ENCODE data around the gene SLC33A1.
"Not testable (repeated sequence)": the region's sequence is repeated elsewhere in the genome, so short reads cannot be mapped to it uniquely, and the experiment has no call there.

SLC33A1 gene

DNA sequence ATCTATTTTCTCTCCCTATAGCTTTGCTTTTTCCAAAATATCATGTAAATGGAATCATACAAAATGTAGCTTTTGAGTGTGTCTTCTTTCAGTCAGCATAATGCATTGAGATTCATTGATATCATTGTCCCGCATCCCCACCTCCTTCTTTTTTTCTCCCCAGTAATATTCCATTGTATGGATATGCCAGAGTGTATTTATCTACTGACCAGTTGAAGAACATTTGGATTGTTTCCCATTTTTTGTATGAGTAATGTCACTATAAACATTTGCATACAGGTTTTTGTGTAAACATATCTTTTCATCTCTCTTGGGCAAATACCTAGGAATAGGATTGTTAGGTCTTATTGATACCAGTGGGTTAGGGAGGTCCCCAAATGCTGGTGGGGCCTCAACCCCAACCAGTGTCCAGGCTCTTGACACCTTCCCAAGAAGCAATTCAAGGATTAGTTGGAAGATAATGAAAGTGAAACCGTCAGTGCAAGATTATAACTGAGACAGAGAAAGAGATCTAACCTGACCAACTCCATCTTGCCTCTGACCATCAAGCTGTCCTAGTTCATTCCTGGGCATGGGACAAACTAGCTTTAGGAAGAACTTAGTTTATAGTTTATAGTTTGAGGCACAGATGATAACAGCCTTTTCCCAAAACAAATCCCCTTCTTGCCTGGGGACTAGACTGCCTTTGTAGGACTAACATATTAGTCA, 7.4 kb upstream of the SLC33A1 start:
- no peak for DNase-seq

DNA sequence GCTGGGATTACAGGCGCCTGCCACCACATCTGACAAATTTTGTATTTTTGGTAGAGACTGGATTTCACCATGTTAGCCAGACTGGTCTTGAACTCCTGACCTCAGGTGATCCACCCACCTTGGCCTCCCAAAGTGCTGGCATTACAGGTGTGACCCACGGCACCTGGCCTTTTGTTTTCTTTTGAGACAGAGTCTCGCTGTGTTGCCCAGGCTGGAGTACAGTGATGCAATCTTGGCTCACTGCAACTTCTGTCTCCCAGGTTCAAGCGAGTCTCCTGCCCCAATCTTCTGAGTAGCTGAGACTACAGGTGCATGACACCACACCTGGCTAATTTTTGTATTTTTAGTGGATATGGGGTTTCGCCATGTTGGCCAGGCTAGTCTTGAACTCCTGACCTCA, 6.2 kb upstream of the SLC33A1 start:
- DNase-seq, result not testable (repeated sequence)

DNA sequence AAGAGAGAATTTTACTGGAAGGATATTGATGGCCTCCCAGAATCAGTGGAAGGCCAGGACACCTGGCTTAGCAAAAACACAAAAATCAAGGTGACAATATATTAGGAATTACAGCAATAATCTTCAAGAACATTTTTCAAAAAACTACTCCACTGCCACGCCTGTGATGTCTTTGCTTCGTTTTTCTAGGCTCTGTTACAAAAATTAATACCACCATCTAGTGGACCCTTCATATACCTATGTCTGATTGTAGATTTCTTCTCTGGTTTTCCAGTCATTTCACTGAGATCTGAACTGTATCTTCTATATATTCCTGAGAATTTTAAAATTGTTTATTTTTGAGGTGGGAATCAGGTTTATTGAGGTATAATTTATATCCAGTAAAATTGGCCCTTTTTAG, 5.6 kb upstream of the SLC33A1 start:
- no peak for DNase-seq

DNA sequence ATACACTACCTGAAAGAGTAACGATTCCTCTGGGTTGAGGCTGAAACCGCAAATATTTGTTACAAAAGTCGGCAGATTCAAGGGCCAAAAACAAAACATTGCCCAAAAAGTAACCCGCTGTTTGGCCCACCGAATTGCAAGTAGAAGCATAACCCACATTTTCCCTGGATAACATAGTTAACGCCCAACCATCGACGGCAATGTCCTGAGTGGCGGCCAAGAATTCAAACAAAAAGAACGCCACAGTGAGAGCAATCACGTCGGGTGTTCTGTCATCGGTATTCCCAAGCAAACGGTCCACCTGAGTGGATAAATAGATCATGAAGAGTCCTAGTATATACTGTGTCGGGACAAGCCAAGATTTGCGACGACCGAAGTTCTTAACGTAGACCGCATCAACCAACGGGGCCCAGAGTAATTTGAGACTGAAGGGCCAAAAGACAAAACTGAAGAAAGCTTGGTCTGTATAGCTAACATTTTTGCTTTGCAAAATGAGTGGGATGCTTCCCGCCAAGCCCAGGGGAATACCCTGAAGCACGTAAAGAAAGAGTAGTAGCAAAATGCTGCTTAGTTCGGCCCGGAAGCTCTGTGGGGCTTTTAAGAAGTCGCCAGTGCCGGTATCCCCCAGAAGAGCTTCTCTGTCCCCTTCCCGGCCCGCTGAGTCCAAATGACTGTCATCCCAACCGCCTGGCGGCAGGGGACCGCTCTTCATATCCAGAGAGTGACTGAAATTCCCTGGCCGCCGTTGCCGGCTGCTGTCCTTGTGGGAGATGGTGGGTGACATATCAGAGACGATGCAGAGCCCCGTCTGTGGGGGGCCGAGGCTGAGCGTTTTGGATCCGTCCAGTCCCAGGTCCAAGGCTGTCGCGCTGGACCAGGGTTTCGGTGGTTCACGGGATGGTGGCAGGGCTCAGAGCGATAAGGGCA, 750 bp downstream of the SLC33A1 start:
- DNase-seq, result no peak

DNA sequence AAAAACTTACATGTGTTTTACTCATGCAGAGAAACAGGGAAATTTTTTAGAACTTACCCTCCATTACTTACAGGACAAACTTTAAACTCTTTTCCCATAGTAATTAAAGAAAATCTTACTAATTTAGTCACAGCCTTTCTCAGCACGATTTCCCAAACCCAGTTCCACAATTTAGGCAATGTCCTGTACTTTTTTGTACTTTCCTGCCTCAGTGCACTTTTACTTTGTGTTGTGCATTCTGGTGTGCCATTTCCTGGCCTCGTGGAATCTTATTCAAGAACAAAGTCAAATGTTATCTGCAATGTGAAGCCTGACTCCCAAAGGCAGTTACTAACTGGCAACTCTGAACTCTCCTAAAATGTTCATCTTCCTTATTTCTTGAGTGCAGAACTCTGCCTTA, 1.9 kb downstream of the SLC33A1 start:
- DNase-seq, result no peak

DNA sequence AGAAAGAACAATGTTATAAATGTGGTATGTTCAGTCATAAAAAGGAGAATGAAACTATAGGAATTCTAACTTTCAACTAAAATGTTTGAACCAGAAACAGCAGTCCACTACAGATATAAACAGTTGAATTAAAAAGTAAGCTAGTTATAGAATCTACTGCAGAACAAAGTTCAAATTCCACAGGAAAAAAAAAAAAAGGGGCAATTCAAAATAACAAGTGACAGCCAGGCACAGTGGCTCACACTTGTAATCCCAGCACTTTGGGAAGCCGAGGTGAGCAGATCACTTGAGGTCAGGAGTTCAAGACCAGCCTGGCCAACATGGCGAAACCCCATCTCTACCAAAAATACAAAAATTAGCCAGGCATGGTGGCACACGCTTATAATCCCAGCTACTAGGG, 4.8 kb downstream of the SLC33A1 start:
- not testable (repeated sequence) for DNase-seq

DNA sequence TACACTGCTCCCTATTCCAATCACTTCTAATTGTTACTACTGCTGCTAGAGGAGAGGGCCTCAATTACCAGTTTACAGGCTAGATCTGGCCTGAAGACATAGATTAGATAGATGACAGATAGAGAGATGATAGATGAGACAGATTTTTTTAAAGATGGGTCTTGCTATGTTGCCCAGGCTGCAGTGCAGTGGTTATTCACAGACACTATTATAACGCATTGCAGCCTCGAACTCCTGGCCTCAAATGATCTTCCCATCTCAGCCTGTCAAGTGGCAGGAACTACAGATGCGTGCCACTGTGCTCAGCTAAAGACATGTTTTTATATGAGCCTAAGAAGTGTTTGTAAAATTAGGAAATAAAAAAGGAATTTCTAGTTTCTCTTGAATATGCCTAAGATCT, 6.2 kb downstream of the SLC33A1 start:
- DNase-seq, result no peak

DNA sequence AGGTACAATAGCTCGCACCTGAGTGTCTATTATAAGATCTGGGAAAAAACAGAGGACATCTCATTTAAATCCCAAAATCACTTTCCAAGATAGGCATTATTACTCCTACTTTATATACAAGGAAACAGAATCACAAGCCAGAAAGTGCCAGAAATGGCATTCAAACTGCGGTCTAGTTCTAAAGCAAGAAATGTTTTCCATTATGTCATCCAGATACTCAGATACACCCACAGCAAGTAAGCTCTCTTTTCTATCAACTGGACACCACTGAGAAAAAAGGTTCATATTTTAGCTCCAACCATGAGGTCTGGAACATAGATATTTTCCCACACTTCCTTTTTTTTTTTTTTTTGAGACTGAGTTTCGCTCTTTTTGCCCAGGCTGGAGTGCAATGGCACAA, 8.1 kb downstream of the SLC33A1 start:
- no peak for DNase-seq

DNA sequence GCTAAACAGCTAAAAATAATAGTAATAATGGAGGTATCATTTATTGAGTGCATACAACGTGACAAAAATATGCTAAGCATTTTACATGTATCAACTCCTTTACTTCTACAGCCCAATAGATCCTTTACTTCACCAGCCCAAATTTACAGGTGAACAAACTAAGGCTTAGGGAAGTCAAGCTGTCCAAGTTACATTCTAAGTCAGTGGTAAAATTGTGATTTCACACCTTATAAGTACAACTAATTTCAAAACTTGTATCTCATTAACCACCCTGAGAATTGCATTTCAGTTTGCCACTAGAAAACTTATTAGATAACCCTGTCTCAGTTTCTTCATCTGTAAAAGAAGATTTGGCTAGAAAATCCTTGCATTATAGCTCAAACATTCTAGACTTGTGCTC, 10.7 kb downstream of the SLC33A1 start:
- DNase-seq, result no peak

DNA sequence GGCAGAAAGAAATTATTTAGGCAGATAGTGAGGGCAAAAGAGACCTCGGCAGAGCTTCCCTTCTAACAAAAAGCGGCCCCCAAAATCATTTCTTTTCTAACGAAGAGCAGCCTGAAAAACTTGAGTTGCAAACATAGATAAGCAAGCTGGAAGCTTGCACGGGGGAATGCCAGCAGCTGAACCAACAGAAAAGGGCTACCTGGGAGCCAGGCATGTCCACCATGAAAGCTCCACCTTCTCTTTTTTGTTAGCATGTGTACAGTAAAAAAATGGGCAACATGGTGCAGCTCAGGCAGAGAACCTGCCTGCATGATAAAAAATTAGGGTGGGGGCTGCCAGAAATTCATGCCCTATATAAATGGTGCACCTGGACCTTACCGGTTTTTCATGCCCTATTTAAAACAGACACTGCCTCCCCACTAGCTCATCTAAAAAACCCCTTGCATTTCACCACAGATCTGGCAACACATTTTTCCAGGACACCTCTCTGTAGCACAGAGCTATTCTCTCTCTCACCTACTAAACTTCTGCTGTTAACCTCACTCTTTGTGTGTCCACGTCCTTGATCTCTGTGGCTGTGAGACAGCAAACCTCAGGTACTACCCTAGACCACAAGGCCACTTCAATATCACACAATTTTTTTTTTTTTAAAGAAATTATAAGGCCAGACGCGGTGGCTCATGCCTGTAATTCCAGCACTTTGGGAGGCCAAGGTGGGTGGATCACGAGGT, 18.7 kb downstream of the SLC33A1 start:
- DNase-seq, result no peak

DNA sequence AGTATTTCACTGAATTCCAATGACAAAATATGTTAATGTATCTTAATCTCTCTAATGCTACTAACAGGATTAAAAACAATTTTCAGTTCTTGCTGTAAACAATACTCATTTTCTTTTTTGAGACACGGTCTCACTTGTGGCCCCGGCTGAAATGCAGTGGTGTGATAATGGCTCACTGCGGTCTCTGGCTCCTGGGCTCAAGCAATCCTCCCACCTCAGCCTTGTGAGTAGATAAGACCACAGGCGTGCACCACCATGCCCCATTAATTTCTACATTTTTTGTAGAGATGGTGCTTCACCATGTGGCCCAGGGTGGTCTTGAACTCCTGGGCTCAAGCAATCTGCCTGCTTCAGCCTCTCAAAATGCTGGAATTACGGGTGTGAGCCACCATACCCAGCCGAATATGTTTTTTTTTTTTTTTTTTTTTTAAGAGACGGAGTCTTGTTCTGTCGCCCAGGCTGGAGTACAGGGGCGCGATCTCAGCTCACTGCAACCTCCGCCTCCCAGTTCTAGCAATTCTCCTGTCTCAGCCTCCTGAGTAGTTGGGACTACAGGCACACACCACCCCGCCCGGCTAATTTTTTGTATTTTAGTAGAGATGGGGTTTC, 25.6 kb downstream of the SLC33A1 start:
- DNase-seq, result not testable (repeated sequence)

DNA sequence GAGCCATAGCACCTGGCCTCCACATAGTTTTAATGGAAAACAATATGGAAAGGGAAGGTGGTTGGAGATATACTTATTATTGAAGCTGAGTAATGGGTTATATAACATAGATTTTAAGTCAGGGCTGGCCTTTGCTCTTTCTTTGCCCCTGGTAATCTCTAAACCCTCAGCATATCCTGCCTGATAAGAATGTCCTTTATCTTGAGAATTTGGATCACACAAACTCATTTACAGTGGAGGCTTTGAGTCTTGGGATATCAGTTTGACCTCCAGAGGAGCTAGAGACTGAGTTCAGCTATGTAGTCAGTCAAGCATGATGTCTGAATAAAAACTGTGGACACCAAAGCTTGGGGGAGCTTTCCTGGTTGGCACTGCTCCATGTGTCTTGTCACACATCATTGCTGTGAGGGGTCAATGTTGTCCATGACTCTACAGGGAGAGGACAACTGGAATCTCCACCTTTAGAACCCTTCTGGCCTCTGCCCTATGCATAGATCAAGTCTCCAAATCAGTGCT, 39.1 kb downstream of the SLC33A1 start:
- no peak for DNase-seq

DNA sequence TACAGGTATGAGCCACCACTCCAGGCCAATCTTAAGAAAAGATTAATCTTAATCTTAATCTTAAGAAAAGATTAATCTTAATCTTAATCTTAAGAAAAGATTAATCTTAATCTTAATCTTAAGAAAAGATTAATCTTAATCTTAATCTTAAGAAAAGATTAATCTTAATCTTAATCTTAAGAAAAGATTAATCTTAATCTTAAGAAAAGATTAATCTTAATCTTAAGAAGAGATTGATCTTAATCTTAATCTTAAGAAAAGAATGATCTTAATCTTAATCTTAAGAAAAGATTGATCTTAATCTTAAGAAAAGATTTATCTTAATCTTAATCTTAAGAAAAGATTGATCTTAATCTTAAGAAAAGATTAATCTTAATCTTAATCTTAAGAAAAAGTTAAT, 41.0 kb downstream of the SLC33A1 start:
- DNase-seq, result not testable (repeated sequence)

DNA sequence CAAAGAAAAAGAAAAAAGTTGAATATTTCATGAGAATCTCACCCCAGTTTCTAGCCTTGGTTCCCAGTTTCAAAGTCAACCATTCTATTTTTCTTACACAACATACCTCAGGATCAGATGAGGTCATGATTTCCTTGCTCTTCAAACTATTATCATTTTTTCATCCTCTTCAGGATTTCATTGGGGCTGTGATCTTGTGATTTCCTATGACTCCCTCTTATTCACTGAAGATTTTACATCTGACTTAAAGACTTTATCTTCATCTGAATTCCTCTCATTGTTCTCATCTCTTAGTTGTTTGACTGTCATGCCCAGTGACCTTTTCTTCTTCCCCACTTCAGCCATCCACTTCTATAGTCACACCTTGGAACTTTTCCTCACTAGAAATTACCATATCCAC, 45.0 kb downstream of the SLC33A1 start:
- no peak for DNase-seq

DNA sequence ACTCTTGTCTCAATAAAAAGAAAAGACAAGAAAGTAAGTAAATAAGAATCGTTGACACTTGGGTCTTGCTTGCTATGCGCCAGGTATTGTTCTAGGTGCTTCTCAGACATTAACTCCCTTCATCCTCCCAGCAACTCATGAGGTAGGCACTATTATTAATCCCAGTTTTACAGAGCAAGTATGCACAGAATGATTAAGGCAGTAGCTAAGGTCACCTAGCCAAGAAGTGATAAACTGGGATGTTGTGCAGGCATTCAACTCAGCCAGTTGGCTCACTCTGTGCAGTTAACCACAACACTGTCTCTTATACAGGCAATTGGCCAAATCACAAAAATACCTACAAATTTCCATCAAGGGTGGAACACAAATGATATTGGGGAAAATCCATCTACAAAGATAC, 46.4 kb downstream of the SLC33A1 start:
- no peak for DNase-seq

DNA sequence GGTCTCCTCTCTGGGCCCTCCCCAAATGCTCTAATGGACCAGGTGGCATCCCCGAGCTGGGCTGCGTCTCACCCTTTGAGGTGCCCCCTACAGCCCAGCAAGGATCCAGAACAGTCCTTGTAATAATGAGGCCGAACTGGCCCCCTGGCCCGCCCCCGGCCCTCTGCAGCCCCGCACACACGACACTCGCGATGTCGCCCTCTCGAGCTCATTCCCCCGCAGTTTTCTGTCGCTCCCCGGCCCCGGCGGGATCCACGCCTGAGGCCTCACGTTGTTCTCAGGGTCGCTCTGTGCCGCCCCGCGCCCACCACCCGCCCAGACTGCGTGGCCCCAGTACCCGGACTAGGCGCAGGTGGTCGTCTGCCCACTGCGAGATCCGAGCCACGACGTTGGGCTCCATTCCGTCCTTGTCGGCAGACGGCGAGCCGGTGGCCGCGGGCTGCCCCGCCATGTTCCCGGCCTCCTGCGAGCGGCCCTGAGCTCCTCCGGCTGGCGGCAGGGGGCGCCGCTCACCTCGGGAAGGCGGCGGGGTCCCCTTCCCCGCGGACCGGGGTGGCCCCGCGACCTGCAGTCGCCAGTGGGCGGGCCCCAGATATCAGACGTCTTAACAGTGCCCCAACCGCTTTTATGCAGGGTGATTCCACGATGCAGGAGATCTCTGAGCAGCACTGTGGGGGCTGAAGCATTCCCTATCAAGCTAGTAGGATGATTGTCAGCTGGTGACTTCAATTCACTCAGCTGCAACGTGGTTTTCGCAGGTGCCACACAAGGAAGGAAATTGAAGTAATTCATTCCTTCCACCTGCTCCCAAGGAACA, 48.2 kb downstream of the SLC33A1 start, which contains the start of gene C3orf33:
C3orf33 (minus strand) TSS at position 477 of the 817 bp plus-strand sequence; CDS start at position 451, 26 bp downstream.
- peak; percentile 39 to 69 for DNase-seq

DNA sequence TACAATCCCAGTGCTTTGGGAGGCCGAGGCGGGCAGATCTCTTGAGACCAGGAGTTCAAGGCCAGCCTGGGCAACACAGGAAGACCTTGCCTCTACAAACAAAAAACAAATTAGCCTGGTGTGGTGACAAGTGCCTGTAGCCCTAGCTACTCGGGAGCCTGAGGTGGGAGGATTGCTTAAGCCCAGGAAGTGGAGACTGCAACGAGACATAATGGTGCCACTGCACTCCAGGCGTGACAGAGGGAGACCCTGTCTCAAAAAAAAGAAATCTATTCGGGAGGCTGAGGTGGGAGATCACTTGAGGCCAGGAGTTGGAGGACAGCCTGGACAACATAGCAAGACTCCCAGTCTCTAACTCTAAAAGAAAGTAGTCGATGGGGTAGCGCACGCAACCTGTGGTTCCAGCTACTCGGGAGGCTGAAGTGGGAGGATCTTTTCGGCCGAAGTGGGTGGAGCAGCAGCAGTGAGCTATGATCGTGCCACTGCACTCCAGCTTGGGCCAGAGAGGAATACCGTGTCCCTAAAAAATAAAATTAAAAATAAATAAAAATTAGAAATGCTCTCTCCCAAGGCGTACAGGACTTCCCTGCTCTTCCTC, 48.9 kb downstream of the SLC33A1 start:
- DNase-seq, result peak; percentile 19 to 28

DNA sequence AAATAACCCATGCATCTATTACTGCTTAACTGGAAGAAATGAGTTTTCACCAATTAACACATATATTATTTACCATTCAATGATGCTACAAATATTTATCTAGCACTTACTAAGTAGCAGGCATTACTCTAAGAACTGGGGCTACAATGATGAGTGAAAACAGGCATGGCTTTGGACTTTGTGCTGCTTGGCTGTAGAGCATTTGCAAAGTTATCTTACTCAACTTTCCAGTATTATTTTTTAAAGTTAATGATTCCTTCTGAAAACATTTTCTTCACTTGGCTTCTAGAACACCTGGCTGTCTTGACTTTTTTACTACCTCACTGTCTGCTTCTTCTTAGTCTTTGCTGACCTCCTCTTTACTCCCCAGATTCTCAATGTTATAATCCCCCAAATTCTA, 49.9 kb downstream of the SLC33A1 start:
- no peak for DNase-seq

DNA sequence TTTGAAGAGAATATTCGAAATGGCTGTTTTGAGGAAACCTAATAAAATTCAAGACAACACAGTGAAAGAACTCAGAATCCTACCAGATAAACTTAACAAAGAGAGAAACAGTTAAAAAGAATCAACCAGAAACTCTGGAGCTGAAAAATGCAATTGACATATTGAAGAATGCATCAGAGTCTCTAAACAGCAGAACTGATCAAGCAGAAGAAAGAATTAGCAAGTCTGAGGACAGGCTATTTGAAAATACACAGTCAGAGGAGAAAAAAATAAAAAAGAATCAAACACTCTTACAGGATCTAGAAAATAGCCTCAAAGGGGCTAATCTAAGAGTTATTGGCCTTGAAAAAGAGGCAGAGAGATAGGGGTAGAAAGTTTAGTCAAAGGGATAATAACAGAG, 61.7 kb downstream of the SLC33A1 start:
- DNase-seq, result no peak

DNA sequence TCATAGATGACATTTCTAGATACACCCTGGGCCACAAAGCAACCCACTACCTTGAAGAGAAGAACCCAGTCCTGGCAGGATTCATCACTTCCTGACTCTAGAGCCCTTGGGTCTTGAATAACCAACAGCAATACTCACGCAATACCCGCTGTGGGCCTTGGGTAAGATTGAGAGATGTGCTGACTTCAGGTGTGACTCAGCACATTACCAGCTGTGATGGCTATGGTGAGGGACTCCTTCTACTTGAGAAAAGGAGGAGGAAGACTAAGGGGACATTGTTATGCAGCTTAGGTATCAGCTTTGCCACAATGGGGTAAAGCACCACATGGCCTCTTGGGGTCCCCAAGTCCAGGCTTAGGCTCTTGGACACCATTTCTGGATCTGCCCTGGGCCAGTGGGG, 63.0 kb downstream of the SLC33A1 start:
- DNase-seq, result no peak

DNA sequence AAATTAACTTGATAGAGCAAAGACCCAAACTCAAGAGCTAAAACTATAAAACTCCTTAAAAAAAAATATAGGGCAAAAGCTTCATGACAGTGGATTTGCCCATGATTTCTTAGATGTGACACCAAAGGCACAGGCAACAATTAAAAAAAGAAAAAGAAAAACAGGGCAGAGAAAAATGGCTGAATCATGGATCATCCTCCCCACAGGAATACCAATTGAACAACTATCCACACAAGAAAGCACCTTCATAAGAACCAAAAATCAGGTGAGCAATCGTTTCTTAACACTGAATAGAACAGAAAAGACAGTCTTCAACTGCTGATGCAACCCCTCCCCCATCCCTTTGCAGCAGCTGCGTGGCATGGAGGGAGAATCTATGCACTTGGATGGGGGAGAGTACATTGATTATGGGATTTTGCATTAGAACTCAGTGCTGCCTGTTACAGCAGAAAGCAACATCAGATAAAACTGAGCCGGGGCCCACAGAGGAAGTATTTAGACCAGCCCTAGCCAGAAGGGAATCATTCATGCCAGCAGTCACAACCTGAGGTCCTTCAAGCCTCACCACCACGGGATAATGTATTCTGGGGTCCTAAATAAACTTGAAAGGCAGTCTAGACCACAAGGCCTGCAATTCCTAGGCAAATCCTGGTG, 63.8 kb downstream of the SLC33A1 start:
- DNase-seq, result no peak
